C4-2B (cell line): Measurements from ENCODE around the gene NUP155.

Experiments
- ZFX ChIP-seq: fragments of 450-650 bp; IDR thresholded peaks from 2 replicates; pipeline ENCODE4 v1.6.1; 2017
- TF ChIP-seq, protein P1 (sequence below): fragments of 450-650 bp; conservative IDR thresholded peaks from 2 replicates; pipeline ENCODE4 v1.5.1; 2017; ENCODE audit warnings: mild to moderate bottlenecking

DNA sequence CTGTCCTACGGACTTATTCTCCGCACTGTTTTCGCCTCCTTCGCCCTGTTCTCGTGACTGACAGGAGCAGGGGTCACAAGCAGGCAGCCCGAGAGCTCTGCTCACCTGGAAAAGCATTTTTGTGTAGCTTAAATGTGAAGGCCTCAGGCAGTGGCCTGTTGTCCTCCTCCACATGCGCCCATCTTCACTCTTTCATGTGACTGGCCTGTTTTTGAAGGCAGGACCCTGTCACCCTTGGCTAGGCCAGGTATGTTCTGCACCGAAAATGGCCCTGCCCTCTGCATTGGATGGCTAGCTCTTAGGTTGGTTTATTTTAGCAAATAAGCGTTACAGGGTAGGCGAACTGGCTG lies 121.1 kb downstream of the NUP155 start:
- TF ChIP-seq, protein P1, sequence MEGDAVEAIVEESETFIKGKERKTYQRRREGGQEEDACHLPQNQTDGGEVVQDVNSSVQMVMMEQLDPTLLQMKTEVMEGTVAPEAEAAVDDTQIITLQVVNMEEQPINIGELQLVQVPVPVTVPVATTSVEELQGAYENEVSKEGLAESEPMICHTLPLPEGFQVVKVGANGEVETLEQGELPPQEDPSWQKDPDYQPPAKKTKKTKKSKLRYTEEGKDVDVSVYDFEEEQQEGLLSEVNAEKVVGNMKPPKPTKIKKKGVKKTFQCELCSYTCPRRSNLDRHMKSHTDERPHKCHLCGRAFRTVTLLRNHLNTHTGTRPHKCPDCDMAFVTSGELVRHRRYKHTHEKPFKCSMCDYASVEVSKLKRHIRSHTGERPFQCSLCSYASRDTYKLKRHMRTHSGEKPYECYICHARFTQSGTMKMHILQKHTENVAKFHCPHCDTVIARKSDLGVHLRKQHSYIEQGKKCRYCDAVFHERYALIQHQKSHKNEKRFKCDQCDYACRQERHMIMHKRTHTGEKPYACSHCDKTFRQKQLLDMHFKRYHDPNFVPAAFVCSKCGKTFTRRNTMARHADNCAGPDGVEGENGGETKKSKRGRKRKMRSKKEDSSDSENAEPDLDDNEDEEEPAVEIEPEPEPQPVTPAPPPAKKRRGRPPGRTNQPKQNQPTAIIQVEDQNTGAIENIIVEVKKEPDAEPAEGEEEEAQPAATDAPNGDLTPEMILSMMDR = no peak
- no peak for TF ChIP-seq ZFX
